ENCODE results near the gene AURKB. TPM values are rescaled to one million over a fixed set of nuclear protein-coding genes. Genes with fewer than 3 reads are reported as not detected.
A peak's percentile ranks its signal among the peaks of the same experiment; 100 is the strongest.
"Not testable (repeated sequence)": the region's sequence is repeated elsewhere in the genome, so short reads cannot be mapped to it uniquely, and the experiment has no call there.

AURKB gene
- total and polyA plus RNA-seq, 10 donors, result 2.4 to 30.9 (median 10.5) TPM

GRCh38 chr17:8221663-8222379 lies 11.4 kb upstream of the AURKB start:
- 0 to 1% (median 0%) methylated on average over 34 to 40 of the region's 40 CpGs for WGBS, 5 donors
- no peaks in the 10 kb centered on the region for H3K9me3 ChIP-seq
- no peaks in the 10 kb centered on the region for H3K27me3 ChIP-seq (replicated peaks in 1 of 7)
- H3K4me3 ChIP-seq, result peak overlapping the region; percentile 54 to 79 (median 66)
- peaks cover 18 to 64% (median 40%) of the 10 kb centered on the region in 6 donors for H3K4me1 ChIP-seq
- peak overlapping the region; percentile 94 to 99 (median 98) for H3K27ac ChIP-seq
- TF ChIP-seq POLR2AphosphoS5 (IDR thresholded peaks at IDR 0.05), result peak; percentile 61 to 72 (median 72)
- peak in 1 of 11 experiments; percentile 3 for TF ChIP-seq CTCF (IDR thresholded peaks at IDR 0.05 in 8 of 11, conservative IDR thresholded peaks at IDR 0.05 in 3 of 11)
- peak in 1 of 3 donors; percentile 52 for TF ChIP-seq POLR2A (IDR thresholded peaks at IDR 0.05)
- peak; percentile 90 for DNase-seq
- intact Hi-C loops (cut with DNase I; ENCODE audit: low total_unique reads), result loop anchor here (10.0 kb wide), 1 partner anchor 73 kb away; the partner anchor contains the start of gene SLC25A35
- peaks cover 0 to 15% (median 0%) of the 10 kb centered on the region in 6 donors for H3K36me3 ChIP-seq

GRCh38 chr17:8220783-8221662 lies 10.6 kb upstream of the AURKB start:
- Histone ChIP-seq H3K4me3 (peak overlapping the region; percentile 54 to 79 (median 66)), H3K27ac (peak overlapping the region; percentile 94 to 99 (median 98)), H3K36me3 (peaks cover 0 to 15% (median 0%) of the 10 kb centered on the region in 6 donors), H3K9me3 (no peaks in the 10 kb centered on the region), H3K27me3 (replicated peaks in 1 of 7) (no peaks in the 10 kb centered on the region), H3K4me1 (peaks cover 17 to 56% (median 33%) of the 10 kb centered on the region in 6 donors)
- DNase-seq, result peak; percentile 91
- WGBS, 5 donors, result 0 to 1% (median 1%) methylated on average over 41 to 45 of the region's 45 CpGs
- TF ChIP-seq POLR2AphosphoS5 (IDR thresholded peaks at IDR 0.05) (no peak), CTCF (IDR thresholded peaks at IDR 0.05 in 8 of 11, conservative IDR thresholded peaks at IDR 0.05 in 3 of 11) (peak in 1 of 11 experiments; percentile 2), POLR2A (IDR thresholded peaks at IDR 0.05) (peak in 1 of 3 donors; percentile 44)
- intact Hi-C loops (cut with DNase I; ENCODE audit: low total_unique reads), result loop anchor here (10.0 kb wide), 1 partner anchor 74 kb away; the partner anchor contains the start of gene SLC25A35

GRCh38 chr17:8214000-8214399 lies 3.6 kb upstream of the AURKB start:
- H3K36me3 ChIP-seq; H3K27me3 ChIP-seq (replicated peaks in 1 of 7); DNase-seq; H3K27ac ChIP-seq; intact Hi-C loops (cut with DNase I; ENCODE audit: low total_unique reads); H3K9me3 ChIP-seq; H3K4me3 ChIP-seq: not testable (repeated sequence)
- peaks cover 6 to 29% (median 19%) of the 10 kb centered on the region in 6 donors for H3K4me1 ChIP-seq
- 80 to 91% (median 89%) methylated on average over 15 of the region's 15 CpGs for WGBS, 5 donors

GRCh38 chr17:8212312-8213180 lies 2.2 kb upstream of the AURKB start:
- 82 to 92% (median 85%) methylated on average over 14 of the region's 14 CpGs for WGBS, 5 donors

More at GRCh38 chr17:8212312-8213180, 2.2 kb upstream of the AURKB start:
- intact Hi-C loops (cut with DNase I; ENCODE audit: low total_unique reads), result no loop called here
- TF ChIP-seq POLR2AphosphoS5 (IDR thresholded peaks at IDR 0.05), result no peak
- no peak for TF ChIP-seq CTCF (IDR thresholded peaks at IDR 0.05 in 8 of 11, conservative IDR thresholded peaks at IDR 0.05 in 3 of 11)
- no peak for TF ChIP-seq POLR2A (IDR thresholded peaks at IDR 0.05)
- peaks cover 0 to under 1% (median 0%) of the 10 kb centered on the region in 6 donors for H3K36me3 ChIP-seq
- H3K27ac ChIP-seq, result no peak overlapping the region
- H3K4me1 ChIP-seq, result peaks cover 6 to 35% (median 19%) of the 10 kb centered on the region in 6 donors
- no peak for DNase-seq
- no peaks in the 10 kb centered on the region for H3K9me3 ChIP-seq
- no peaks in the 10 kb centered on the region for H3K27me3 ChIP-seq (replicated peaks in 1 of 7)
- no peak overlapping the region for H3K4me3 ChIP-seq

All from spleen (tissue), 11 donors.